NCI-H774 (cell line): ENCODE measurements around the gene CPM.
"Not testable (repeated sequence)": the region's sequence is repeated elsewhere in the genome, so short reads cannot be mapped to it uniquely, and the experiment has no call there.

Source experiments
- DNase-seq: peaks from one replicate; lab custom pipeline; 2025; lab: John Stamatoyannopoulos, UW

The CPM gene

GRCh38 chr12:68825569-68826217, 107.3 kb downstream of the CPM start:
- DNase-seq = no peak

GRCh38 chr12:68824597-68825250, 108.2 kb downstream of the CPM start:
- DNase-seq = no peak

GRCh38 chr12:68824131-68824530, 108.8 kb downstream of the CPM start:
- DNase-seq = no peak

- no peak for DNase-seq
Measured at GRCh38 chr12:68823696-68824095, 109.3 kb downstream of the CPM start.

GRCh38 chr12:68821357-68822188, 111.4 kb downstream of the CPM start:
- no peak for DNase-seq

GRCh38 chr12:68819481-68819880, 113.5 kb downstream of the CPM start:
- not testable (repeated sequence) for DNase-seq

- DNase-seq = no peak
Measured at GRCh38 chr12:68815928-68816800, 116.8 kb downstream of the CPM start.

GRCh38 chr12:68815232-68815927, 117.6 kb downstream of the CPM start:
- no peak for DNase-seq

GRCh38 chr12:68814490-68815231, 118.3 kb downstream of the CPM start:
- no peak for DNase-seq

- no peak for DNase-seq
Measured at GRCh38 chr12:68813242-68813593, 119.8 kb downstream of the CPM start.

- no peak for DNase-seq
Measured at GRCh38 chr12:68812553-68813241, 120.3 kb downstream of the CPM start.

- not testable (repeated sequence) for DNase-seq
Measured at GRCh38 chr12:68811573-68811972, 121.4 kb downstream of the CPM start.

GRCh38 chr12:68810027-68810389, 123.0 kb downstream of the CPM start:
- not testable (repeated sequence) for DNase-seq

- no peak for DNase-seq
Measured at GRCh38 chr12:68809190-68810026, 123.6 kb downstream of the CPM start.

- peak; percentile 83 for DNase-seq
Measured at GRCh38 chr12:68808388-68809189, 124.4 kb downstream of the CPM start.

GRCh38 chr12:68807576-68808387, 125.2 kb downstream of the CPM start, which contains the start of gene MDM2:
TSS of gene MDM2 (plus strand) at chr12:68808177. CDS start at chr12:68808478, 301 bp downstream.
- DNase-seq = peak; percentile 99

GRCh38 chr12:68807274-68807575, 125.7 kb downstream of the CPM start:
- DNase-seq = peak; percentile 57
